Renal cortex interstitium (tissue), 15 donors: ENCODE results near the gene COX19. TPM values are rescaled to one million over a fixed set of nuclear protein-coding genes. Genes with fewer than 3 reads are reported as not detected.

ENCODE experiments used
- DNase-seq, 11 donors: peaks; one replicate each; pipeline ENCODE4 v3.0.0-alpha.2; 2013; ENCODE audit warnings: low read depth in 9 of 11, low spot score in 4 of 11; ENCODE audit errors: extremely low read depth in 1 of 11
- long read RNA-seq, 16 experiments: transcript quantifications; one replicate each; lab custom pipeline, GENCODE V29; 2026
- polyA plus RNA-seq, 3 donors: library from polyadenylated mRNA; unstranded; fragments of 120-200 nt; gene quantifications; one replicate each; pipeline ENCODE4 v1.2.1, GENCODE V29; 2013; ENCODE audit not compliant: insufficient read length in 3 of 3

Gene COX19, protein sequence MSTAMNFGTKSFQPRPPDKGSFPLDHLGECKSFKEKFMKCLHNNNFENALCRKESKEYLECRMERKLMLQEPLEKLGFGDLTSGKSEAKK
- 10 to 100 TPM; 10.8 to 17.9 (median 12.4) TPM for polyA plus RNA-seq
- long read RNA-seq, donor 1, partial matches to known transcripts, result 0 of 6 reads
- long read RNA-seq, donor 1, other reads (novel, unspliced or antisense), result 0 of 6 reads
- long read RNA-seq, donor 2, transcript COX19-201 (3 exons, 3,666 nt), result major isoform, 11 of 13 reads
- long read RNA-seq, donor 2, partial matches to known transcripts, result 0 of 13 reads
- long read RNA-seq, donor 2, other reads (novel, unspliced or antisense), result 0 of 13 reads
- long read RNA-seq, donor 3, transcript COX19-201 (3 exons, 3,666 nt), result major isoform, 13 of 14 reads
- long read RNA-seq, donor 3, partial matches to known transcripts, result 0 of 14 reads
- long read RNA-seq, donor 3, other reads (novel, unspliced or antisense), result 0 of 14 reads
- long read RNA-seq, donor 4, transcript COX19-201 (3 exons, 3,666 nt), result major isoform, 8 of 11 reads
- long read RNA-seq, donor 4, partial matches to known transcripts, result 0 of 11 reads
- long read RNA-seq, donor 4, other reads (novel, unspliced or antisense), result 0 of 11 reads
- long read RNA-seq, donor 5, result 0 reads
- long read RNA-seq, donor 6, transcript COX19-201 (3 exons, 3,666 nt), result major isoform, 8 of 14 reads
- long read RNA-seq, donor 6, transcript COX19-203 (2 exons, 714 nt), result minor isoform, 6 of 14 reads
- long read RNA-seq, donor 6, partial matches to known transcripts, result 0 of 14 reads
- long read RNA-seq, donor 6, other reads (novel, unspliced or antisense), result 0 of 14 reads
- long read RNA-seq, donor 7, transcript COX19-203 (2 exons, 714 nt), result minor isoform, 6 of 17 reads
- long read RNA-seq, donor 7, transcript COX19-201 (3 exons, 3,666 nt), result major isoform, 11 of 17 reads
- long read RNA-seq, donor 7, partial matches to known transcripts, result 0 of 17 reads
- long read RNA-seq, donor 7, other reads (novel, unspliced or antisense), result 0 of 17 reads
- long read RNA-seq, donor 8, result 0 reads
- long read RNA-seq, donor 9, transcript COX19-201 (3 exons, 3,666 nt), result major isoform, 9 of 9 reads
- long read RNA-seq, donor 9, partial matches to known transcripts, result 0 of 9 reads
- long read RNA-seq, donor 9, other reads (novel, unspliced or antisense), result 0 of 9 reads
- long read RNA-seq, donor 10, transcript COX19-201 (3 exons, 3,666 nt), result major isoform, 12 of 17 reads
- long read RNA-seq, donor 10, transcript COX19-203 (2 exons, 714 nt), result minor isoform, 5 of 17 reads
- long read RNA-seq, donor 10, partial matches to known transcripts, result 0 of 17 reads
- long read RNA-seq, donor 10, other reads (novel, unspliced or antisense), result 0 of 17 reads
- long read RNA-seq, donor 11, transcript COX19-201 (3 exons, 3,666 nt), result major isoform, 7 of 8 reads
- long read RNA-seq, donor 11, partial matches to known transcripts, result 0 of 8 reads
- long read RNA-seq, donor 11, other reads (novel, unspliced or antisense), result 0 of 8 reads
- long read RNA-seq, donor 12, partial matches to known transcripts, result 0 of 2 reads
- long read RNA-seq, donor 12, other reads (novel, unspliced or antisense), result 0 of 2 reads
- long read RNA-seq, donor 13, result 0 reads
- long read RNA-seq, donor 14, transcript COX19-201 (3 exons, 3,666 nt), result major isoform, 7 of 10 reads
- long read RNA-seq, donor 14, partial matches to known transcripts, result 0 of 10 reads
- long read RNA-seq, donor 14, other reads (novel, unspliced or antisense), result 0 of 10 reads
- long read RNA-seq, donor 15, partial matches to known transcripts, result 0 of 4 reads
- long read RNA-seq, donor 15, other reads (novel, unspliced or antisense), result 0 of 4 reads
- long read RNA-seq, donor 16, transcript COX19-201 (3 exons, 3,666 nt), result major isoform, 14 of 19 reads
- long read RNA-seq, donor 16, transcript COX19-203 (2 exons, 714 nt), result minor isoform, 5 of 19 reads
- long read RNA-seq, donor 16, partial matches to known transcripts, result 0 of 19 reads
- long read RNA-seq, donor 16, other reads (novel, unspliced or antisense), result 0 of 19 reads

DNA sequence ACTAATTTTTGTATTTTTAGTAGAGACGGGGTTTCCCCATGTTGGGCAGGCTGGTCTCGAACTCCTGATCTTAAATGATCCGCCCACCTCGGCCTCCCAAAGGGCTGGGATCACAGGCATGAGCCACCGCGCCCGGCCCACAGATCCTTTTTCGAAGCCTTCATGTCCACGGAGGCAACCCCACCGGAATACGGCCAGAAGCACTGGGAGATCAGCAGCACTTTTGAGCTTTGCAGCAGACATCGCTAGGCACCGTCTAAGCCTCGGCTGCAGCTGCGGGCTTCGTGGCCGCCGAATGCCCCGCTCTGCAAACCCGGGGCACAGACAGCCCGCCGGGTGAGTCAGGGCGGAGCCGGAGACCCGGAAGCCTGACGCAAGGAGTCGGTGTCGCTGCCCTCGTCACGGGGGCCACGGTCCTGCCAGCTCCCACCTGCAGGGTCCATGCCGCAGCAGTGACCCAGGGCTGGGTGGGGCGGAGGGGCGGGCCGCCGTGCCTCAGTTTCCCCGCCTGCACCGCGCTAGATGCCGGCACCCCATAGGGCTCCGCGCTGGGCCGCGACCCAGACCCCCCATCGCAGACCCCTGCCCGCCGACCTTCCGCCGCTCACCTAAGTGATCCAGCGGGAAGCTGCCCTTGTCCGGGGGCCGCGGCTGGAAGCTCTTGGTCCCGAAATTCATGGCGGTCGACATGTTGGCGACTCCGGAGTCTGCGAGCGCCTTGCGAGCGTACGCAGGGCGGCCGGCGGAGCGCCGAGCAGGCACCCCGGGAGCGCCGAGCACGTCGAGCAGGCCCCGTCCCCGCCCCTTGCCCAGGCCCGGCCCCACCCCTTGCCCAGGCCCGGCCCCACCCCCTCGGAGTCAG lies at the start of gene COX19:
Gene COX19 (minus strand): TSS at position 730 of the 862 bp plus-strand sequence. CDS start 40 bp downstream, at position 690.
- peak in 10 of 11 donors; percentile 57 to 85 (median 78) for DNase-seq

DNA sequence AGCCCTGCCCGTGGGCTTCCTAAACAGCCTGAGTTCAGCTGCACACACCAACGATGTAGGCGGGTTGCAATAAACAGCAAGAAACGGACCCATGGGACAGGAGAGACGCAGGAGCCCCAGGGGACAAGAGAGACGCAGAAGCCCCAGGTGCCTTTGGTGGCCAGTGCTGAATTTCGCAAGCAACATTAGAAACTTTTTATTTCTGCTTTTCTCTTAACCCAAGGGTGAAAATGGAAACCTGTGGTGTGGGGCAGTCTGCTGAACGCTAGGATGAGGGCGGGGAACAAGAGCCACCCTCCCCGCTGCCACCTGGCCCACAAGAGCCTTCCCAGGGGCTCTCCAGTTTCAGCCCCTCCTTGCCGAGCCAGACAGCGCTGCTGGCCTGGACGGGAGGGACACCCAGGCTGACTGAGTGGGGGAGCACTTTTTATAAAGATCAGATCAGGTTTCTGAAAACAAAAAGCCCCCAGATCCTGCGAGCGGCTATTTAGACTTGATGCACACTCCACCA lies 49.0 kb upstream of the COX19 start:
- DNase-seq, result peak in 1 of 11 donors; percentile 64

DNA sequence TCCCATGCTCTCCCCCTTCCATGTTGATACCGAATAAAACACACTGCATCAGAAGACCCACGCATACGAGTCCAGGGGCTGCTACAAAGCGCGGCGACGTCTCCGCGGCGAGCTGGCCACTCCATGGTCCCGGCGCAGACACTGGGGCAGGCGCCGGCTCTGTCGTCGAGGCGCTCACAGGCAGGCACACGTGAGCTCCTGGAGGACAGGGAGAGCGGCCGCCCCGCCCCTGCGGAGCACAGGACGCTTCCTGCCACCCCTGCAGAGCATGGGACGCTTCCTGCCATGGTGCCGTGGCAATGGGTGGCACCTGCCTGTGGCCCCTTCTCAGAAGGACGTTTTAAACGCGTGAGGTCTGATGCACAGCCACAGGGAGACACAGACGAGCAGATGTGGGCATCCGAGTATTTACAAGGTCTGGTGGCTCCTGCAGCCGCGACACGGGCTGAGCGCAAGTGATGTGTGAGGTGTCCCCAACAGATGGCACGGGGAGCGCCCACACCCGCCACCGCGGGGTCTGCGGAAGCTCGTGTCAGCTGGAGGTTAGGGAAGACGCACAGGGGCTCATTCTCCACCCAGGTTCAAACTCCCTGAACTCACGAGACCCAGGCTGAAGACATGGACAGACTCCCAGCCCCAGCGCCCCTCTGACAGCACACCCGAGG lies 47.6 kb upstream of the COX19 start:
- no peak for DNase-seq

DNA sequence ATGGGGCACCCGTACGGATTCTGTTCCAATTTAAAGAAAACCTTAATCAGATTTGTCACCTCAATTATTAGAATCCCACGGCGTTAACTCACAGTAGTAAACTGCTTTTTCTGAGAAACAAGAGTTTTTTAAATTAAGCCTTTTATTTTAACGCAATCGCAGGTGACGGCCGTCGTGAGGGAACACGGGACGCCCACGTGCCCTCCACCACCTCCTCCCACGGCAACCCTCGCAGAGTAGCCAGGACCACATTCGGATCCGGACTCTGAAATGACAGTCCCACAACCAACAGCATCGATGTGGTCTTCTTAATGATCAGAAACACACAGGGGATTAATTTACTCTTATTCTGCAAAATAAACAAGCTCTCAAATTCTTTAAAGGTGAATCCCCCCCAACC lies 47.0 kb upstream of the COX19 start:
- no peak for DNase-seq

DNA sequence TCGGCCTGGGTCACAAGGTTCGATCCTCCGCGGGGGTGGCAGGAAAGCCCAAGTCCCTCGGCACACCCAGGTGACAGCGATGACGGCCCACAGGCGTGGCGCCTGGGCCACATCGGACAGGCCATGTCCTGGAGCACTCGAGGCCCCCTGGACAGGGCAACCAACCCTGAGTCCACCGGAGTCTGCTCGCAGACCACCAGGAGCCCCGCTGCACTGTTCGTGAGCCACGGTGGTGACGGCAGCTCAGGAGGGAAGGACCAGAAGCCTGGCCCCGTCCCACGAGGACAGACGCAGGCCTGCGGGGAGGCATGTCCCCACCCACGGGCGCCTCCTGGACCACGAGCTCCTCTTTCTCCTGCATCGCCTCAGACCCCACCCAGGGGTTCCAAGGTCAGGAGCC lies 46.6 kb upstream of the COX19 start:
- no peak for DNase-seq

DNA sequence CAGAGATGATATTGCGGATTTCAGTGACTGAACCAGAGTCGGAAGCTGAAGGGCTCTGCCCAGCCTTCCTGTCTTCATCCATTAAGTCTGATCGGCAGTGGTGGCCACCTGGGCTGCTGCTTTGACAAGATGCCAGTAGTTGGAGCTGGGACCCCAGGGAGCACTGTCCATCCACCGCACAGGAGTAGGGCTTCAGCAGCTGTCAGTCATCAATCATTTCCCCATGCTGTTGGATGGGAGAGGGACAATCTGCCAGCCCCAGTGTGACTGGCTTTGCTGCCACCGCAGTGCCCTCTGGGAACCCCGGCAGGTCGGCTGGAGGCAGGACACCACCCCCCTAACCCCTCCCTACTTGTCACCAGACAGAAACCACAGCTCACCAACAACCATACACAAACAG lies 46.0 kb upstream of the COX19 start:
- no peak for DNase-seq

DNA sequence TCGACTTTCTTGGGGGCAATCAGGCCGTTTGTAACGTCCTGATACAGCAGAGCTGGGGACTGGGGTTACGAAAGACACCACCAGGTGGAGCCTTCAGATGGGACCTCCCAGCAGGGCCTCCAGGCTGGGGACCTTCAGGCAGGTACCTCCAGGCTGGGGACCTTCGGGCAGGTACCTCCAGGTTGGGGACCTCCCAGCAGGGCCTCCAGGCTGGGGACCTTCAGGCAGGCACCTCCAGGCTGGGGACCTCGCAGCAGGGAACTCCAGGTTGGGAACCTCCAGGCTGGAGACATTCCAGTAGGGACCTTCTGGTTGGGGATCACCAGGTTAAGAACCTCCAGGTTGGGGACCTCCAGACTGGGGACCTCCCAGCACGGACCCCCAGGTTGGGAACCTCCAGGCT lies 45.5 kb upstream of the COX19 start:
- no peak for DNase-seq

DNA sequence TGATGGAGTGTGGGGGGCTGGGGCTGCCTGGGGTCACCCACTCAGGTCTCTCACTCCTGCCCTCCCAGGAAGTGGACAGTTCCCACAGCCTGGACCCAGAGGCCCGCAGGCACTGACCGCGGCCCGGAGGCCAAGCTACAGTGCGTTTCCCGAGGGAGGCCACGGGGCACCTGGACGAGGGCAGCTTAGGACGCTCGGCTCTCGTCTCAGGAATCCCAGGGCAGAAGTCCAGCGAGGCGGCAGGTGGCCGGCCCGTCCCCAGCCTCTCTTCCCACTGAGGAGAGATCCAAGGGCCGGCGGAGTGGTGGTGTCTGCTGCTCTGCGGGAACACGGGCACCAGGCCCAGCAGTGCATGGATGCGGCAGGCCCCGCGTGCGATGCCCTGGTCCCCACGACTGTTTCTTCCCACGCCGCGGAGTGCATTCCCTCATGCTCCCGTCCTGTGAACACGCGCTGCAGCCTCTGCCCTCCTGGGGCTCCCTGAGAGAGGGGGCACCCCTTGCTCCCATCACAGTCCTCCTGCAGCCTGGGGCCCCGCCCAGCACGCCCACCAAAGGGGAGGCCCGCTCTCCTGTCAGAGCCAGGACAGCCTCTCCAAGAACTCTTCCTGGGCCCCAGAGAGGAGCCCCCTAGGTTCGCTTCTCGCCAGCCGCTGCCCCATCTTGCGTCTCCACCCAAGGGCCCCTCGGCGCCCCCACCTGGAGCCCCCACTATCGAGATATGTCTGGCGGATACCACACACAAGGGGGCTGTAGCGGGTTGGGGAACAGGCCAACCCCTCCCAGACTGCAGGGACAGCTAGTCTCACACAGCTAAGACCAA lies 44.7 kb upstream of the COX19 start:
- DNase-seq, result no peak

DNA sequence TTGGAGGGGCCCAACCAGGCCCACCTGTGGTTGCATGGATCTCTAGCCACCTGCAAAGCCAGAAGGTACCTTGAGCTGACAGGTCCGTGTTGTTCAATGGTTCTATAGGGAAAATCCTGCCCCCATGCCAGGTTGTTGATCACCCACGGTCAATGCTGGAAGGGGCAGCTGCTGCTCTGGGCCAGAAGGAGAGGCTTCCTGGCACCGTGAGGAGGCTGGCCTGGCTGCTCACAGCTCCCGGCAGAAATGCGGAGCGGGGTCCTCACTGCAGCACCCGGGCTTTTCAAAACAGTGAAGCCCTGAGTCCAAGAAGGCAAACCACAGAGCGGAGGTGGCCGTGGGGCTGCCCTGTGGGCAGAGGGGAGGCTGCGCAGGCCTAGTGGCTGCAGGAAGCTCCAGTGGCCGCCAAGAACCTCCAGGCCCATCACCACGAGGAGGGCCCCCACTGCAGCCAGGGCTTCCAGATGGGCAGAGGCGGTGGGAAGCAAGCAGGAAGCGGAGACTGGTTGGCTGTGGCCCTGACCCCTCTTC lies 44.0 kb upstream of the COX19 start:
- DNase-seq, result no peak

DNA sequence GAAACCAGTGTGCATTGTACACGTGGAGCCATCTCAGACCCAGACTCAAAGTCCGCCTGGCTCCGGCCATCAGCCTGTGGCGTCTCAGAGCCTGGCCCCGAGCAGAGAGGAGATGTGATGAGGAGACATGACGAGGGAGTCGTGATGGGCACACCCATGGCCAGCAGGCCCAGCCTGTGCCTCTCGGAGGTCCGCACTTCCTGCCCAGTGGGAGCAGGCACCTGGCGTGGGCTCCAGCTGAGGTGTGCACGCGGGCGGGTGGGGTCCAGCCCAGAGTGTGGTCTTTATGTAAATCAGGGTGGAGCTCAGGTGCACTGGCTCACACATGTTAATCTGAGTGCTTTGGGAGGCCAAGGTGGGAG lies 43.0 kb upstream of the COX19 start:
- no peak for DNase-seq

DNA sequence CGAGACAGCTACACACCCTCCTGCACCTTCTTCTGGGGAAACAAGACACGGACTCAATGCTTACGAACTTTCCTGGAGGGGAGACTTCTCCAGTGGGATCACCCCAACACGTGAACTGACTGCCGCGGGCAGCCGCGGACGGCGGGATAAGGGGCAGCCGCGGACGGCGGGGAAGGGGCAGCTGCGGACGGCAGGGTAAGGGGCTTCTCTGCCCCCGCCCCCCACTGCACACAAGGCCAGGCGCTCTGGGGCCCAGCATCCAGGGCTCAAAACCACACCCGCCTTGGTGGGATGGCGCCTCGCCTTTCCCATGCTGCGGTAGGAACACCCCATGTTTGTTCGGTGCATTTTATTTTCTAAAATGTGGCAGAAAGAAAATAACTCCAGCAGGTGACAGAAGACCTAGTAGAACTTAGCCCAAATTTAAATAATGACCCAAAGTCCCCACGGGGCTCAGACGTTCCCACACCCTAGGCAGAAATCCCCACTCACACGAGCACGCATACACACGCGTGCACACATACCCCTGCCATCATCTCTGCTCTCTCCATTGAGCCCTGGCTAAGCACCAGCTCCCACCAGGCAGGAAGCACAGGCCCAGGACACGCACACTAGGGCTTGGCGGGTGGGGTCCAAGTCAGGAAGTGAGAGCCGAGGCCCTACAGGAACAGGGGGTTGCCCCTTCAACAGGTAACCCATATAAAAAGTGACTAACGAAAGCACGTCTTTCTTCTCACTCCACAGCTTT lies 42.4 kb upstream of the COX19 start:
- no peak for DNase-seq

DNA sequence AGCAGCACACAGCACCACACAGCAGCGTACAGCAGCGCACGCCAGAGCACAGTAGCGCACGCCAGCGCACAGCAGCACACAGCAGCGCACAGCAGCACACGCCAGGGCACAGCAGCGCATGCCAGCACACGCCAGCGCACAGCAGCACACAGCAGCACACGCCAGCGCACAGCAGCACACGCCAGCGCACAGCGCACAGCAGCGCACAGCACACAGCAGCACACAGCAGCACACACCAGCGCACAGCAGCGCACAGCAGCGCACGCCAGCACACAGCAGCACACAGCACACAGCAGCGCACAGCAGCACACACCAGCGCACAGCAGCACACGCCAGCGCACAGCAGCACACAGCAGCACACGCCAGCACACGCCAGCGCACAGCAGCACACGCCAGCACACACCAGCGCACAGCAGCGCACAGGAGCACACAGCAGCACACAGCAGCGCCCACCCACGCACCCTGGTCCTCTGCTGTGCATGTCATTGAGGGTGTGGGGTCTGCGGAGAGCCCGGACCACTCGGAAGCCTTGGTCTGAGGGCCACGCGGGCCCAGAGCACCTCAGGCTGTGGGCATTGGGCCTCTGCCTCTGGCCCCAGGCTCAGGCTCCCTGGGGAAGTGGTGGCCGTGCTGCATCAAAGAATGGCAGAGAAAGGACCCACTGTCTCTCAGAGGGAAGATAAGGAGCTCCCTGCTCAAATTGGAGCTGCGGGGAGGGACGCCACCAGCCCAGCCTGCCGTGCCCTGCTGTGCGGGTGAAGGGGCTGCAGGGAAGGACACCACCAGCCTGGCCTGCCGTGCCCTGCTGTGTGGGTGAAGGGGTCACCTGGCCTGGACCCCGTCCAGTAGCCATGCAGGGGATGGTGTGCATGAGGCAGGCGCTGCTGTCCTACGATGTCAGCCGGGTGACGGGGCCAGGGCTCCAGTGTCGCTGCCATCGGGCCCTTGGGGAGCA lies 41.5 kb upstream of the COX19 start:
- DNase-seq, result no peak
